ENCODE measurements around the gene PLEKHH1.
"Not testable (repeated sequence)": the region's sequence is repeated elsewhere in the genome, so short reads cannot be mapped to it uniquely, and the experiment has no call there.

PLEKHH1 gene

DNA sequence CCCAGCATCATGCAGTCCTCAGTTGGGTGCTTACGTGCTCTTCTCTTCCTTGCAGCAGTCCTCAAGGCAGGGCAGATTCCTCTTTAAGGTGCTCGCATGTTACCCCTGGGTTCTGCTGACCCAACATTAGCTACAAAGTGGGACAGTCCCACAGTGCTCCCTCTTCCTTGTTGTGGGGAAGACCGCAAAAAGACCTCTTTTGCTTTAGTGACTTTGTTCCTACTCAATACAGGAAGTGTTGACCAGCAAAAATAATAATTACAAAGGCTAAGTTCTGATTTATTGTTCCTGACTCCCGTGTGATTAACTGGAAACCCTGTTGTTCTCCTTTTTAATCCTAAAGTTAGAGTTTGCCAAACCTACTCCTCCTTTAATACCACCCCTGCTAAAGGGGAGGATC lies 53.3 kb downstream of the PLEKHH1 start:
- DNase-seq, result no peak

DNA sequence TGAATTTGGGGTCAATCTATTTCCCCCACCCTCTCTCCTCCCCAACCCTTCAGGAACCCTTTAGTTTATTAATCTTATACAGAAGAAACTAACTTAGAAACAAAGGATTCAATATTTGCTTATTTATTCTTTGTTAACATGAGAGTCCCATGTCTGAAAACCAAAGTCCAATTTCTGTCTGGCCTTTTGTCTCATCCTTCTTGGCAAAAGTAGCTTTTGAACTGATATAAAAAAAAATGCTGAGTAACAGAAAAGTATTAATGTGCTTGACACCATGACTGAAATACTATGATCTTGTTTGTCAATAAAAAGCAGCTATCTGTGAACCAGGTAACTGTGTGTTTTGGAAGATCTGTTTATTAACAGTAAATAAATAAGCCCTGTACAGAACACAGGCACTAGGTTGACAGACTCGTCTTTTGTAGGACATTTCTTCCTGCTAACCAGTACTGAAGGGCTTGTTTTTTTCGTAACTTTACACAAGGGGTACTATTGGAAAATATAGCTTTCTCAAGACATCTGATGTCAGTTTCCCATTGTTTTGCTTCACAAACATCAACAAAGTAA lies 56.2 kb downstream of the PLEKHH1 start:
- DNase-seq, result no peak

DNA sequence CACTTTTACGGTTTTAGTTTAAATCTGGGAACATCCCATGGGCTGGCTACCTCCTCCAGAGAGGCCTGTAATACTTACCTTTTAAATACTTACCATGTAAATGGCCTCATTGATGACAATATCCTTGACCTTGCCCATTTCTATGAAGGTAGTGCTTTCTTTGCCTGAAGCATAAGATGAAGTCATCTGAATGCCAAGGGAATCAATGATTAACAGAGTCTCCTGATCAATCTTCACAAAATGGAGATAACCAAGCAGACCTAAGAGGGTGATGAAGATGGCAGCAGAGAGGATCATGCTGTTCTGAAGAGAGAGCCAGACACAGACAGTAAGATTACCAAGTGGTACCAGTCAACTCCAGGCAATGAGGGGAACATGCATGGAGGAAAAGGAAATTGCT lies 60.6 kb downstream of the PLEKHH1 start:
- DNase-seq, result not testable (repeated sequence)

DNA sequence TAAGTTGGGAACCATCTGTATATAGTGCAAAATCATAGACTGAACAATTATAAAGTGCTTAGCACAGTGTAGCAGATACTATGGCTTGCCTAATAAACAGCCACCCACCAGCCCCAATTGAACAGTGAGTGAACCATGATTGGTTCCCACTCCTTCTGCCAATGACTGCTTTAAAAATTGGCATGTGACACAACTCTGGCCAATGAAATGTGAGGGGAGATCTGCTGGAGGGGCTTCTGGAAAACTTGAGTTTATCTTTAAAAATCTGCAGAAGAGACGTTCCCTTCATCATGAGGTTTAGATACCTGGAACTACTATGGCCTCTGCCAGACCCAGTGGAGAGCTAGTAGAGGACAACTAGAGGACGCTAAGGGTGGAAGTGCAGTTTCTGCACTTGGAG lies 62.3 kb downstream of the PLEKHH1 start:
- no peak for DNase-seq

DNA sequence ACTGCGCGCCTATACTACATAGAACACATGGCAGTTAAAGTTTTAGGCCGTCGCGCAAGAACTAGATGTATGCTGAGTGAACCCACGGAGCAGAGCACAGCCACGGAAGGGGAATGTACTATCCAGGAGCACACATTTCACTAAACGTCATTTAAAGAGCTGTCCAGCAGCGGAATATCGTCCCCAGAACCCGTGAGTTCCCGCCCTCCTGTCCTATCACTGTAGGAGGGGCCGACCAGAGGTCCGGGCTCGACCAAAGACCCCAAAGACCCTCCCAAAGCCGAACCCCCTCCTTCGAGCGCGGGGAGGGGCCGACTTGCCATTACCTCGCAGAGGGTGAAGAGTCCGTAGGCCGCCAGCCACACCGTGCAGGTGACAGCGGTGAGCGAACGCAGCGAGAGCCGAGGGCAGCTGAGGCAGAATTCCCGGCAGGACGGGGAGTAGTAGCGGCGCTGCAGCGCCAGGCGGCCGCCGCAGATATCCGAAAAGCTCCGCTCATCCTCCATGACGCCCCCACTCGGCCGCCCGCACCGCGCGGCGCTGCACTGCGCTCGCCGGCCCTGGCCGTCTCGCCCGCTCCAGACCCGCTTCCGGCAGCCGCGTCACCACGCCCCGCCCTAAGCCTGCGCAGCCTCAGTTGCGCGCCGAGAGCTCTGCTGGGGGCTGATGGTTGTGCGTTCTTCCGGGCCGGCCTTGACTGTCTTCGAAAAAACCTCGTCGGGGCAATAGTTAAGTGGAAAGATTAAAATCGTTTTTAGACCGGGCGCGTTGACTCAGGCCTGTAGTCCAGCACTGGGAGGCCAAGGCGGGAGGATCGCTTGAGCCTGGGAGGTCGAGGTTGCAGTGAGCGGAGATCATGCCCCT lies 66.8 kb downstream of the PLEKHH1 start, which contains the start of gene PIGH:
Gene PIGH, minus strand, starts transcription at position 571 of the 864 bp plus-strand sequence. Its CDS starts 65 bp downstream, at position 506.
- DNase-seq, result peak; percentile 94

DNA sequence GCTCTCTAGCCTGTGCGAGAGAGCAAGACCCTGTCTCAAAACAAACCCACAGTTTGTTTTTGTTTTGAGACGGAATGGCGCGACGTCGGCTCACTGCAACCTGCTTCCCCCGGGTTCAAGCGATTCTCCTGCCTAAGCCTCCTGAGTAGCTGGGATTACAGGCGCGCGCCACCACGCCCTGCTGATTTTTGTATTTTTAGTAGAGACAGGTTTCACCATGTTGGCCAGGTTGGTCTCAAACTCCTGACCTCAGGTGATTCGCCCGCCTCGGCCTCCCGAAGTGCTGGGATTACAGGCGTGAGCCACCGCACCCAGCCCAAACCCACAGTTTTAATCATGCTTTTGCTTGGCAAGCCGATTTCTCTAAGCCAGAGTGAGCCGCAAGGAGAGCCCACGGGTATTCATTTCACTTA lies 67.5 kb downstream of the PLEKHH1 start:
- not testable (repeated sequence) for DNase-seq

DNA sequence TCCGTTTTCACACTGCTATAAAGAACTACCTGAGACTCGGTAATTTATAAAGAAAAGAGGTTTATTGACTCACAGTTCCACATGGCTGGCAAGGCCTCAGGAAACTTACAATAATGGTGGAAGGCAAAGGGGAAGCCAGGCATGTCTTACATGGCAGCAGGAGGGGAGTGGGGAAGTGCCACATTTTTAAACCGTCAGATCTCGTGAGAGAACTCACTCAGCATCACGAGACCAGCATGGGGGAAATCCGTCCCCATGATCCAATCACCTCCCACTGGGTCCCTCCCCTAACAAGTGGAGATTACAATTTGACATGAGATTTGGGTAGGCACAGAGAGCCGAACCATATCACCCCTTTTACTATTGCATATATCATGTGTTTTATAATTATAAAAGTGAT lies 69.0 kb downstream of the PLEKHH1 start:
- DNase-seq, result no peak

DNA sequence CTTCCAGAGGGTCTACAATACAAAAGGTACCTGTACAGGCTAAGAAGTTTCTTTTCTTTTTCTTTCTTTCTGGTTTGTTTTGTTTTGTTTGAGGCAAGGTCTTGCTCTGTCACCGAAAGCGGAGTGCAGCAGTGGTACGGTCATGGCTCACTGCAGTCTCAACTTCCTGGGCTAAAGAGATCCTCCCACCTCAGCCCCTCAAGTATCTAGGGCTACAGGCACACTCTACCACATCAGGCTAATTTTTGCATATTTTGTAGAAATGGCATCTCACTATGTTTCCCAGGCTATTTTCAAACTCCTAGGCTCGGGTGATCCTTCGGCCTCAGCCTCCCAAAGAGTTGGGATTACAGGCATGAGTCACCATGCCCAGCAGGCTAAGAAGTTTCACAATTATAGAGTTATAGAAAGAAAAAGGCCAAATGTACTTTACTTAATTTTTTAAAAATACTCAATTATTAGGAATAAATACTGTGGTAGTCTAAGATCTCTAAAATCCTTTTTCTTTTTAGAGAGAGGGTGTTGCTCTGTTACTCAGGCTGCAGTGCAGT lies 70.0 kb downstream of the PLEKHH1 start:
- no peak for DNase-seq

DNA sequence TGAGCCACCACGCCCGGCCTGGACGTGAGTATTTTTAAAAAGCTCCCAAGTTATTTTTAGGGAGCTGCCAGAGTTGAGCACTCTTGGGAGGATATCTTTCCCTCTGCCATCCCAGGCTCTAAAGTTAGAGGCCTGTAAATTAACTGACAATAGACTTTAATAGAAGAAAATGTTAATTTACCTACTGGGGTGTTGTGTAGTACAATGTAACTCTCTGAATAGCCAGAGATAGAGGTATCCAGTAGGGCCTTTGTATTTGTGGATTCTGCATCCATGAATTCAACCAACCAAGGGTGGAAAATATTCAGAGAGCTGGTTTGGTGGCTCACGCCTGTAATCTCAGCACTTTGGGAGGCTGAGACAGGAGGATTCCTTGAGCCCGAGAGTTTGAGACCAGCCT lies 74.6 kb downstream of the PLEKHH1 start:
- DNase-seq, result no peak

DNA sequence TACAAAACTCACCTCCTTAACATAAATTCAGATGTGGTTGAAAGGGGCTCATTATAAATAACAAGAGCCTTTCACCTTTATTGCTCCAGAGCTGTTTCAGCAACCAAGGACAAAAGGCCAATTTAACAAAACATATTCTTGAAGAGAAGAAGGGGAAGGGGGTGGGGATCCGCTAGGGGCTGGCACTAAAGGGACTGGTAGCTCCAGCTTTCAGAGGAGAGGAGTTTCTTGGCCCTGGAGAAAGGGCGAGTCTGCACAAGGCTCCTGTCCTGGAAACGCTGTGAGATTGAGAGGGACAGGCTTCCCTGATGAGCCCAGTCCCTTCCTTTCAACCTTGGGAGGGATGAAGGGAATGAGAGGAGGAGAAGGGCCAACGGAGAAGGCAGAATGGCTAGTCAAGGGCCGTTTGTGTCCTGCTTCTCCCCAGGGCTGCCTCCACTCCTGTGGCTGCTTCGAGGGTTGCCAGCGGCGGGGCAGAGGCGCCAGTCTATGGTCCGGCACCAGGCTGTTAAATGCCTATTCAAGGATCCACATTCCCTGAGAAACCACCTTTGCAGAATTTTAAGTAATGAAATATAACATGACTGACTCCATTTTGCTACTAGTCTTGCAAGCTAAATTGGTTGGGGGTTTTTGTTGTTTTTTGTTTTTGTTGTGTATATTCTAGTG lies 76.7 kb downstream of the PLEKHH1 start:
- DNase-seq, result no peak

DNA sequence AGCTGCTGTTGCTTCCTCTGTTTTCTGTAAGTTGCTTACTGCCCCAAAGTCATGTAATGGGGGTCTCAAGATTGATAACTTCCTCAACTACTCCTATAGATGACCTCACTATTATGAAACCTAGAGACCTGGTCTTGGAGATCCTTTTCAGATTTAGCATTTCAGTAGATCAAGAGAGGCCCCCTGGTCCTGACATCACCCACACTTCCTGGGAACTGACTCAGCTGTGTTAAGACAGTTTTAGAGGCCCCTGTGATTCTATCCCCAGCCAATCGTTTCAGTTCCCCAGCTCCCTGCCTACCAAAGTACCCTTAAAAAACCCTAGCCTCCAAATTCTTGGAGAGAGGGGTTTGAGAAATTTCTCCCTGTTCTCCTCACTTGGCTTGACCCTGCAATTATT lies 77.4 kb downstream of the PLEKHH1 start:
- no peak for DNase-seq

DNA sequence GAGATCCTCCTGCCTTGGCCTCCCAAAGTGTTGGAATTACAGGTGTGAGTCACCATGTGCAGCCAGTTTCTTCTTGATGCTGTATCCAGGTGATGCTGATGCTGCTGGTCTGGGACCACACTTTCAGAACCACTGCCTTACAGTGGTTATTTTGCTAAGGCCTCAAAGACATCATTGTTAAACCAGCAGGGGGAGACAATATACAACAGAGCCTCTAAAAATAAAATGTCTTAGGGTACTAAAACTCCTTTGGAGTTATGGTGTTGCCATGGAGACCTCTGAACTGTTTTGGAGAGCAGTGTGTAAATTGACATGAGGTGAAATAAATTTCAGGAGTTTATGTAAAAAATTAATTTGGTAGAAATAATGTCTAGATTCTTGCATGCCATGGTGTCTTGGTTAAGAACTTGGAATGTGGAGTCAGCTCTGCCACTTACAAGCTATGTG lies 85.5 kb downstream of the PLEKHH1 start:
- peak; percentile 17 for DNase-seq

DNA sequence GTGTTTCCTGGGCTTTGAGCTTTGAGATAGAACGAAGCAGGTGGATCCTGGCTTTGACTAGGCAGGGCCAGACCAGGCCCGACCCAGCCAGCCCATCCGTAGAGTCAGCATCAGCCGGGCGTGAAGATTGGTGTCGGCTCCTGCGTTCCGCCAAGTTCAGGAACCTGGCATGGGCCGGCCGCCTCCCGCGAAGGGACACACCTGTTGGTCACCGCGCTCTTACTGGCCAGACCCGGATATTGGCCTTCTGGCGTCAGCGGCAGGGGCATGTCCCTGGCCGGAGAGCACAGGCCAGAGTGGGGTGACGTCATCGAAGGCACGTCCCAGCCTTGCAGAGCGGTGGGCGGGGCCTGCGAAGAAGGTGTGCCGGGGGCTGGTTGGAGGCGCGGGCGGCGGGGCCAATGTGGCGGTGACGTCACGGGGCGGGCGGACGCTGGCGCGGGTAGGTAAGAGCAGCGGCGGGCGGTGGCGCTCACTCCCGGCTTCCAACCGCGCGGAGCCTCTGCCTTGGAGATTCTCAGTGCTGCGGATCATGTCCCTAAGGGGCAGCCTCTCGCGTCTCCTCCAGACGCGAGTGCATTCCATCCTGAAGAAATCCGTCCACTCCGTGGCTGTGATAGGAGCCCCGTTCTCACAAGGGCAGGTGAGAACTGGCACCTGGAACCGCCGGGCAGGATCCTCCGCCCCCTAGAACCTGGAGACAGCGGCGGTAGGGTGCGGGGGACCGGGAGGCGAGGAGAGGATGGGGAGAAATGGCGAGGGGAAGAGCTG lies 86.5 kb downstream of the PLEKHH1 start, which contains the start of gene ARG2:
Gene ARG2, plus strand, starts transcription at position 475 of the 771 bp plus-strand sequence. Its CDS starts 58 bp downstream, at position 533.
- DNase-seq, result peak; percentile 95

DNA sequence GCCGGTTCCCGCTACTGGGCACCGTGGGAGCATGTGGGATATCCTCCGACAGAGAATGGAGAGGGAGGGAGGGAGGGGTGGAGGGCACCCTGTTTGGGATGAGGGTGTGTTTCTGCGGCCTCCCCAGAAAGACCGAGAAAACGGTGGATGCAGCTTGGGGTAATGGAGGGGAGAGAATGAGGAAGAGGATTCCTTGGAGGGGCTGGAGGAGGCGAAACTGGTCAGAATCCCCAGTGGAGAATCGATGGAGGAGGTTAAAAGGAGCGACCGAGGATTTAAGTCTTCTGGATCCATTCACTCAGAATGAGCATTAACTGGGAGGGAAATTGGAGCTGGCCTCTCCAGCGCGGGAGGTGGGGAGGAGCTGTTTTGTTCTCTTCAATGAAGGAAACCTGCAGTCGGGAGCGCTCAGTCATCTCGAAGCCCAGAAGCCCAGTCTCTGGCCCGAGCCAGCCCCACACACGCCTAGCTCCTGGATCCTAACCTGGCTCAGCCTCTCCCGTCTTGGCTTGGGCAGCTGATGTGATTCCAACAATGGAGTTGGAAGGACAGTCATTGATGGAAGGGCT lies 87.2 kb downstream of the PLEKHH1 start:
- DNase-seq, result no peak

DNA sequence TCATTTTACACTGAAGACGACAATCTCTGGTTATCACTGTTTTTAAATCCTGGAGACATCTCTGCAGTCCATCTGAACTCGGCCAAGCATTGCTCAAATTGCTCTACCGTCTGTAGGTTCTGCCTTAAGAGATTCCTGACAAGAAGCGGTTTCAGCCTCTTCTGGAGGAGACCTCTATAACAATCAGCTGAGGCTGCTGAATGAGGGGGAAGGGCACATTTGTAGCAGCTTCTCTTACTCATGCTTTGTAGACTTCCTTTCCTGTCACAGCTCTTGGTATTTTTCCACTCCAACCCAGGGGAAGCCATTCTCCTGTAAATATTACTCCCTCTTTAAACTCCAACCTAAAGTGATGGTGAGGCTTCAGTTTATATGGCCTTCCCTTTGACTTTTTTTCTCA lies 89.6 kb downstream of the PLEKHH1 start:
- no peak for DNase-seq

DNA sequence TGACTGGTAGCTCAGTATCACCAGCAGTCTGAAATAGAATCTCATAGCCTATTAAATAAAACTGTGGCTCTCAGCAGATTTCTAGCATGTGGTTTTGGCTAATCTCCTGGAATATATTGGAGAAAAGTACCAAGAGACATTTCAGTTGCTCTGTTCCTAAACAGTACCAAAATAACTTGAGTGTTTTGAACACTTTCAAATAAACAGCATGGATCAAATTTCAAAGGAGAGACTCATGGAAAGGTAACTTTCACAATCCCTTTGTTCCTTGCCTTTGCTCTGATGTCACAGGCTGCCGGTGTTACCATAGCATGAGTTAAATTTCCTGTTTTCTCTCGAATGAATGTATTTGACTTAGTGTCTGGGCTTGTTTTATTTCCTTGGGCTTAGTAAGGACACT lies 90.0 kb downstream of the PLEKHH1 start:
- DNase-seq, result no peak

DNA sequence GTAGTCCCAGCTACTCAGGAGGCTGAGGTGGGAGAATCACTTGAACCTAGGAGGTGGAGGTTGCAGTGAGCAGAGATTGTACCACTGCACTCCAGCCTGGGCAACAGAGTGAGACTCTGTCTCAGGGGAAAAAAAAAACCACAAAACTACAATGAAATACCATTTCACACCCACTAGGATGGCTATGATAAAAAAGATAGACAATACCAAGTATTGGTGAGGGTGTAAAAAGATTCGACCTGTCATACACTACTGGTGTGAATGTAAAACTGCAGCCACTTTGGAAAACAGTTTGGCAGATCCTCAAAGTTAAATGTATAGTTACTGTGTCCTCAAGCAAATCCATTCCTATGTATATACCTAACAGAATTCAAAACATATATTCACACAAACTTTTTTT lies 93.0 kb downstream of the PLEKHH1 start:
- not testable (repeated sequence) for DNase-seq

DNA sequence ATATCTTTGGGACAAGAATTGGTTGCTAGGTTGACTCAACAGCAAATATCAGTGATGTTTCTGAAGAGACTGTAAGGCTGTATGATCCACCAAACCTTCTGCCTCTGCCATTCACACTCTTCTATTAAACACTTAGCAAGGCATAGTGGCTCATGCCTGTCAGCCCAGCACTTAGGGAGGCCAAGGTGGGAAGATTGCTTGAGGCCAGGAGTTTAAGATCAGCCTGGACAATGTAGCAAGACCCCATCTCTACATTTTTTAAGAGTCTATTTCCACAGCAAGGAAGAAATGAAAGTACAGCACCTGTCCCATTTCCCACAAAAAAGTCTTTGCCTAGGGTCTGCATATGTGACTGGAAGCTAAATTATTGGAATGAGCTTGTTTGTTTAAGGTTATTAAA lies 94.4 kb downstream of the PLEKHH1 start:
- no peak for DNase-seq

DNA sequence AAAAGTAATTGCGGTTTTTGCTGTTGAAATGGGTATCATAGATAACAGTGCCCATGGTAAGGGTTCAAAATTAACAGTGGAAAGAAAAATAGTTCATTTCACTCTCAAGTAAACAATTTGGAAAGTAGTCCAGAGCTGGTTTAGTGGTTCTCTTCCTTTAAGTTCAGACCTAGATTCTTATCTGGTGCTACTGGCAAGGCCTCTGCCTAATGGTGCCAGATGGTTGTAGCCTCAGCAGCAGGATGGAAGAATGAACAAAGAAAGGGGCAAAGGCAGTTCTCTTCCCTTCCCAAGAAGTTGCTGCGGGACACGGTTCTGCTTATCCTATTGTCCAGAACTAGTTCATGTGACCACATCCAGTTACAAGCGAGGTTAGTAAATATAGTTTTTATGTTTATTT lies 97.1 kb downstream of the PLEKHH1 start:
- DNase-seq, result no peak

DNA sequence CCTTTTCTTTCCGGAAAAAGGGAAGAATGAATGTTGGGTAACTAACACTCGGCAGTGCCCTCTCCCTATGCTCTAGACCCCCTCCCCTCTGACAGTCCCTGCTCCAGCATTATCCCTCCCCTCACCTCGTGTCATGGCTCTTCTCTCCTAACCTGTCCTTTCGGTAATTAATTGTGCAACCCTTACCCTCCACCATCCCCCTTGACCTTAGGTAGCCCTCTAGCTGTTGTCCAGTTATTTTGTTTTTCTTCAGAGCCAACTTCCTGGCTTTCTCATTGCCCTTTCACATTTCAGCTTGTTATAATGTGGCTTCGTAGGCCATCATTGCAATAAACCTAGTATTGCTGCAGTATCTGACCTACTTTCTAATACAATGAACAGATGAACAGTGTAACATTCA lies 97.8 kb downstream of the PLEKHH1 start:
- DNase-seq, result no peak

DNA sequence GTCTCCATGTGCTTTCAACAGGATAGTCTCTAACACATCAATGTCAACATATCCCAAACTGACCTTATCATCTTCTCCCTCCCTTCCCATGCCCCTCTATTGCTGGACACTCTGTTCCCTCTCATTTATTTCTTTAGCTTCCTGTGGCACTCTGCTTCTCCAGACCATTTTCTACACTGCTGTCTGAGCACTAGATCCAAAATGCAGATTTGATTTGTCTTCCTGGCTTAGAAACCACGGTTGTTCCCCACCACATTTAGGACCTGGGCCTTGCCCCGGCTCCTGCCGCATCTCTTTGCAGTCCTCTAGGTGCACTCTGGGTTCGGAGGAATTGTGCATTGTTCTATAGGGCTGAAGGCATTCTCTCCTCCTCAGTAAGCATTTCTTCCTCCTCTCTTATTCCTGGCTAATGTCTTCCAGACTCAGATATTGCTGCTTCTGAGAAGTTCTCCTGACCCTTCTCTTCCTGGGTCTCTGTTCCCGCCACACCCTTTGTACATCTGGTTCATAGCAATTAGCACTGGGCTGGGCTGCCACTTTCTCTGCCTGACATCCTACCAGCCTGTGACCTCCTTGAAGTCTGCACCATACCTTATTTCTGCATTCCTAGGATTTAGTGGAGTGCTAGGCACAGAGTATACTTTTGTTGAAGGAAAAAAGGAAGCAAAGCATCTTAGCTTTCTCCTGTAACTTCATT lies 100.5 kb downstream of the PLEKHH1 start:
- DNase-seq, result no peak

Data from stimulated activated CD4-positive, alpha-beta T cell treated with anti-CD3 and anti-CD28 coated beads, Interleukin-4, amount 100 ng/mL, for 24 hours (primary cell).